GM08714 (cell line): ENCODE data around the gene ELP4.

Experiments used
- H3K4me3 ChIP-seq: fragments of 200-500 bp; sonication (Bioruptor generic); 2 replicates; pipeline ENCODE4 v1.5.1; 2014; ENCODE audit warnings: mild to moderate bottlenecking, low read length, inconsistent platforms
- ZNF274 ChIP-seq: IDR thresholded peaks from 2 replicates; pipeline ENCODE4 v1.6.1; 2012; ENCODE audit warnings: mild to moderate bottlenecking, low read depth, low read length

The ELP4 gene

GRCh38 chr11:31796499-31797189, 287.1 kb downstream of the ELP4 start:
- no peak overlapping the region for H3K4me3 ChIP-seq
- TF ChIP-seq ZNF274 = no peak

GRCh38 chr11:31797190-31798056, 287.9 kb downstream of the ELP4 start:
- no peak overlapping the region for H3K4me3 ChIP-seq

GRCh38 chr11:31798057-31798553, 288.5 kb downstream of the ELP4 start:
- no peak for TF ChIP-seq ZNF274
- no peak overlapping the region; the same call in 1 of the 2 replicates for H3K4me3 ChIP-seq

More at GRCh38 chr11:31797190-31798056, 287.9 kb downstream of the ELP4 start:
- no peak for TF ChIP-seq ZNF274

- no peak overlapping the region; the same call in 1 of the 2 replicates for H3K4me3 ChIP-seq
- TF ChIP-seq ZNF274 = no peak
These were observed 289.2 kb downstream of the ELP4 start for GRCh38 chr11:31798554-31799434.

GRCh38 chr11:31799435-31800397, 290.1 kb downstream of the ELP4 start:
- no peak overlapping the region for H3K4me3 ChIP-seq

GRCh38 chr11:31800398-31801265, 291.1 kb downstream of the ELP4 start:
- TF ChIP-seq ZNF274 = no peak
- no peak overlapping the region for H3K4me3 ChIP-seq

More at GRCh38 chr11:31799435-31800397, 290.1 kb downstream of the ELP4 start:
- no peak for TF ChIP-seq ZNF274

GRCh38 chr11:31801298-31801702, 291.7 kb downstream of the ELP4 start:
- TF ChIP-seq ZNF274 = no peak
- no peak overlapping the region for H3K4me3 ChIP-seq

- H3K4me3 ChIP-seq = no peak overlapping the region
- no peak for TF ChIP-seq ZNF274
These were observed 292.5 kb downstream of the ELP4 start for GRCh38 chr11:31802000-31802551.

GRCh38 chr11:31802609-31802989, 293.0 kb downstream of the ELP4 start:
- TF ChIP-seq ZNF274 = no peak
- no peak overlapping the region for H3K4me3 ChIP-seq

GRCh38 chr11:31802990-31803812, 293.6 kb downstream of the ELP4 start:
- TF ChIP-seq ZNF274 = no peak
- H3K4me3 ChIP-seq = no peak overlapping the region

GRCh38 chr11:31803813-31804311, 294.3 kb downstream of the ELP4 start:
- H3K4me3 ChIP-seq = no peak overlapping the region; the same call in 1 of the 2 replicates
- no peak for TF ChIP-seq ZNF274
